NCI-H1694 (cell line): ENCODE results near the gene RNU1-4.
"Not testable (repeated sequence)": the region's sequence is repeated elsewhere in the genome, so short reads cannot be mapped to it uniquely, and the experiment has no call there.

ENCODE experiments used
- DNase-seq: peaks from one replicate; lab custom pipeline; 2025; lab: John Stamatoyannopoulos, UW

Gene RNU1-4

DNA sequence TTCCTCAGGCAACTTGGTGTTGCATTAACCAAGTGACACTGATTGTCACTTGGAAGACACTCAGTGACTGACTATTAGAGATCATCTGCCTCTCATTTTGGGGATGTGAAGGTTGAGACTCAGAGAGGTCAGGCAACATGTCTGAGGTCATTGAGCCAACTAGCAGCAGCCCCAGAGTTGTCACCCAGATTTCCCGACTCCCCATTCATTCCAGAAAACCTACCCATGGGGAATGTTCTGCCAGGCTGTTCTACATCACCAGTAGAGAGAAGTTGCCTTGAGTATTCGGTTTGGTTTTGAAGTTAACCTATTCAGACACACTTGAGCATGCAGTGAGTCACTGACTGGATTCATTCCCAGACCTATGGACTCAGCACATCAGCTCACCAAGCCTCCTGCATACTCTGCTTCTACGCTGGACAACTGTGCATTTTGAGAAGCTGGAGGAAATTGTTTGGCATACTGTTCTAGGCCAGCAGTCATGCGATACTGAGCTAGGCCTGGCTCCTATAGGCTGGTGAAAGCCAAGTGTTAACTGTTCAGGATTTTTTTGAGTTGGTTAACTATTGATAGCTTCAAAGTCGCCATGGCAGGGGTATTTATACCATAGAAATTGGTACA lies 29.9 kb downstream of the RNU1-4 start:
- not testable (repeated sequence) for DNase-seq

DNA sequence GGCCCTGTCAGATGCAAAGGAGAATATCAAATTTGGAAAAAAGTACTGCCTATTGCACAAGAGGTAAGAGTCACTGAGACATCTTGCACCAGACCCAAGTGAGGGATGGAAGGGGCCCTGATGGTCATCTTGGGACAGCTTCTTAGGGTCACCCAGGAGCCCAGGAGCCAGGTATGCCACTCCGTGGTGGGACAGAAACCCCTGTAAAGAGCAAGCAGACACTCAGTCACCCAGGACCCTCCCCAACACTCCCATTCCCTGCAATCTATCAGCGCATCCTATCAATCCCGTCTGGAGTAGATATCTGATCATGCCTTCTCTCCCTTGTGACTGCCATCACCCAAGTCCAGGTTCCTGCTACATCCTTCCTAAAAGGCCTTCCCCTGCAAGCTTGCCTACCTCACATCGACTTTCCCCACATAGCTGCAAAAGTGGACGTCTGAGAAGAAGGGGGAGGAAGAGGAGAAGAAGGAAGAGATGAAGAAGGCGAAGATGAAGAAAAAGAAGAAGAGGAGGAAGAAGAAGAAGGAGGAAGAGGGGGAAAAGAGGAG lies 30.7 kb downstream of the RNU1-4 start:
- DNase-seq, result not testable (repeated sequence)

DNA sequence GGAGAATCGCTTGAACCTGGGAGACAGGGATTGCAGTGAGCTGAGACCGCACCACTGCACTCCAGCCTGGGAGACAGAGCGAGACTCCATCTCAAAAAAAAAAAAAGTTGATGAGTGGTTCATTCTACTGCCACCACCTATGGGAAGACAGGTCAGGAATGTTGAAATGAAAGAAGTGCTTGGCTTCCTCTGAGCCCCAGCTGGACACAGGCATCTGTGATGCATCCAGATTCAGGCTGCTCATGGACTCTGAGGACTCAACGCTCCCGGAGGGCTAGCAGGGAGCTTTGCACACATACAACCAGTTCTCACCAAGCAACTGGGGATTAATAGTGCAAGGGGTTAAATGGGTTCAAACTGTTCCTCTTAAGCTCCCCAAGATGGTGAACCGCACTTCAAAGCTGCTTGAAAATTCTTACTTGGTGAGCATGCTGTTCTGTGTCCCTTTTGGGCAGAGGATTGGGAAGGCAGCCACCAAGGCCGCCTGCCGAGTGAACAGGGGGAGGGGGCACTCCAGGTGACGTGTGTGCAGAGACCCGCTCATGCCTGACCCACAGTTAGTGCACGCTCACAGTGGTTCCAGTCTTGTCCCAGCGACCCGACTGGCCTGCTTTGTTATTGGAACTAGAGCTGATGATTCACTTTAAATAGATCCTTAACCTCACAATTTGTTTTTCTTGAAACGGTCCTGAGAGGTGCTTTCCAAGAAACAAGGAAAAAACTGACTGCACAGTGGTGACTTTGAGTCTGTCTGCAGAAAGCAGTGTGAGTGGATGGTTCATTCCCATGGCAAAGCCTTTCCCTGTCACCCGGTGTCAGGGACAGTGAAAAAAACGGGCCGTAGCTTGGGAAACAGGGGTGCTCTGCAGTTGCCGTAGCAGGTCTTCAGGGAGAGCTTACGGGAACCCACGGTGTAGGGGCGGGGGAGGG lies 32.2 kb downstream of the RNU1-4 start:
- not testable (repeated sequence) for DNase-seq

DNA sequence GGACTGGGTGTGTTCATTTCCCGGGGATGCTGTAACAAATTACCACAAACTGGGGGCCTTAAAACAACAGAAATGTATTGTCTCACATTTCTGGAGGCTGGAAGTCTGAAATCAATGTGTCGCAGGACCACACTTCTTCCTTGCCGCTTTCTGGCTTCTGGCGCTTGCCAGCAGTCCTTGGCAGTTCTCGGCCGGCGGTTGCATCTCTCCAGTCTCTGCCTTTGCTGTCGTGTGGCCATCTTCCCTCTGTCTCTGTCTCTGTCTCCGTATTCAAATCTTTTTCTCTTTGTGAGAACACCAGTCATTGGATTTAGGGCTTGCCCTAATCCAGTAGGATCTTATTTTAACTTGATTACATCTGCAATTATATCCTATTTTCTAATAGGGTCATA lies 32.9 kb downstream of the RNU1-4 start:
- not testable (repeated sequence) for DNase-seq

DNA sequence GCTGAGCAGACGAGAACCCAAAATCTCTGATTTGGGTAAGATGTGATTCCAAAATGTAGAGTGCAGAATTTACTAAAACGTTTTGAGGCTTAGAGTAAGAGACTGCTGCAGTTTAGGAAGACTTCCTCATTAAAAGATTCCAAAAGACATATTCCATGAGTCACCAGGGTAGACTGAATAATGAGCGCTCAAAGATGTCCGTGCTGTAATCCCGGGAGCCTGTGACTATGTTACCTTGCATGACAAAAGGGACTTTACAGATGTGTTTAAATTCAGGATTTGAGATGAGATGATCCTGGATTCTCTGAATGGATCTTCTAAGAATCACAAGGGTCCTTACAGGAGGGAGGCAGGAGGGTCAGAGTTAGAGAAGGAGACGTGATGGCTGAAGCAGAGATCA lies 33.4 kb downstream of the RNU1-4 start:
- DNase-seq, result not testable (repeated sequence)

DNA sequence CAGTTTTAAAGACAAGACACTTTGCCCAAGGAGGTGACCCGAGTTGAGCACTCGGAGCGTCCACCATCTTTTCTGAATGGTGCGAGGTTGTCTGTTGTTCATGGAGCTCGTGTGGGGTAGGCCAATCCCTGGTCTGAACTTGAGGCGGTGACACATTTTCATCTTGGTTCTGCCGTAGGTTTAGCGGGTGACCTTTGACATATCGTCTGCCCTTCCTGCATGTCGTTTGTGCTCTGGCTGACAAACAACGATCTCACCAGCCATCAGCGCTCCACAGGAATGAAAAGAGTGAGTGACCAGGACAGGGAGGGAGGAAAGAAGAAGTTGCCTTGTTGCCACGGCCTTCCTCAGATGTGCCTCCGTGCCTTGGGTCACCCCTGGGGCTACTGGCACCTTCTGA lies 34.5 kb downstream of the RNU1-4 start:
- not testable (repeated sequence) for DNase-seq

DNA sequence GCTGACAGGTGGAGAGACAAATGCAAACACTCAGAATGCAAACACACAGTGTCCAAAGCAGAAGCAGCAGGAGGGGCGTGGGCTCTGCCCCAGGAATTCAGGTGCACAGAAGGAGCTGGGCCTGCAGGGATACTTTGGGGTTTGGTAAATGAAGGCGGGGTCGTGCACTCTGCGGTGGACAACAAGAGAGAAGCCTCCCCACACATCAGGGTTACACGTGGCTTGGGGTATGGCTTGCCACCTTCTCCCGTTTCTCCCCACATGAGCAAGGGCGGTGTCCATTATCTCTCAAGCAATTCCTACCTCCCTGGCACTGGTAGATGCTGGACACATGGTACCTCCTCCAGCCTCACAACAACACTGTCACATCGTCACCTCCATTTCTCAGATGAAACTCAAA lies 35.0 kb downstream of the RNU1-4 start:
- DNase-seq, result not testable (repeated sequence)

DNA sequence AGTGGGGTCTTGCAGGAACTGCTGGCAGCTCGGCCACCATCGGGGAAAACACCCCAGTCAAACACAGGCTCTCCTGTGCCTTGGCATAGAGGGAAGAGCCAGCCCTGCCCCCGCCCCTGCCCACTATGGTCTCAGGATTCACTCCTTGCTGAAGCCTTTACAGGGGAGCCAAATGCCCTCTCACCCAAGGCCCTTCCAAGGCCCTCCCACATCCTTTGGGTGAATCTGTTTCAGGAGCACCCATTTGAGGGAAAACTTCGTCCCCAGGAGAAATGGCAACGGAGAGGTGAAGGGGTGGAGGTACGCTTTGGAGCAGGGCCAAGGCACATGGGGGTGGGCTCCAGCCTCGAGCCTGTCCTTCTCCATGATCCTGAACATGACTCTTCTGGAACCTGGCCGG lies 35.9 kb downstream of the RNU1-4 start:
- not testable (repeated sequence) for DNase-seq

DNA sequence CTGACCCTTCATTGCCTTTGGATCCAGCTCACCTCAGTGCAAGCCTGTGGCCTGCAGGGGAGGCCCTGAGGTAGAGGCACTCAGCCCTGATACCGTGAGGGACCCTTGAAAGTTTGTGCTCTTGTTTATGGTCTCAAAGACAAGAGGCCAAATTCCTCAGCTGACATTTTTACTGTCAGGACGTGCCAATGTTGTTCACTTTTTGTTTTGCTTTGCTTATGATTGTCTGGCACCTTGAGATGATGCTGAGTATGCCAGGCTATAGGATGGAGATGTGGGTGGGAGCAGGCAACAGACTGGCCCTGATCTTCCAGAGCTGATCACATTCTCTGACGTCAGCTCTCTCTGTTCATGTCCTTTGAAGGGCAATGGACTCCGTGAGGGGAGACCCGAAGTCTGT lies 36.5 kb downstream of the RNU1-4 start:
- not testable (repeated sequence) for DNase-seq

DNA sequence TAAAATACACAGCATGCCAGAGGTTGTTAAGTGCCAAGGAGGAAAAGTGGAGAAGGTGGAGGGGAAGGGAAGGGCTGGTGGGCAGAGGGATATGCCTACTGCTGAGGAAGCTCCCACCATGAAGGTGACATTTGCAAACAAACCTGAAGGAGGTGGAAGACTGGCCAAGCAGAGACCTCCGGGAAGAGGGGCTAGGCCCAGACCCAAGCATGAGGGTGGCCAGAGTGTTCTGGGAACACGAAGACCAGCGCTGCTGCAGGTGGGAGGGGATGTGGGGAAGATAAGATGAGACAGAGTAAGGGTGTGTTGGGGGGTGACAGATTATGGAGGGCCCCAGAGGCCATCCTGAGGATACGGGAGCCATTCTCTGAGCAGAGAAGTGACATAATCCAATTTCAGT lies 37.5 kb downstream of the RNU1-4 start:
- DNase-seq, result not testable (repeated sequence)

DNA sequence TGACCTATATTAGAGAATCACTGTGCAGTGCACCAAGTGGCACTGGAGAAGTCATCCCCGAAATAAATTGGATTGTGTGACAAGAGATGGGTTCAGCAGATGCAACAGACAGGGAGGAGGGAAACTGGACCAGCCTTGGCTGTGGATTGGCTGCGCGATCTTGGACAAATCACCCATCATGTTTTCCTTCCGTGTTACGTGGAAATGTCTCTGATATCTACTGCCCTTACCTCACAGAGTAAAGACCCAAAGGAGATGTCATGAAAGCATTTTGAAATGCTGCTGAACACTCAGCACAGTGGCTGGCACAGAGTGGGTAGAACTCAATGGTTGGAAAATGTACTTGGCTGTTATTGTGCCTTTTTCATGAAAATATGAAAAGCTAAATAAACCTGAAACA lies 39.2 kb downstream of the RNU1-4 start:
- DNase-seq, result not testable (repeated sequence)

DNA sequence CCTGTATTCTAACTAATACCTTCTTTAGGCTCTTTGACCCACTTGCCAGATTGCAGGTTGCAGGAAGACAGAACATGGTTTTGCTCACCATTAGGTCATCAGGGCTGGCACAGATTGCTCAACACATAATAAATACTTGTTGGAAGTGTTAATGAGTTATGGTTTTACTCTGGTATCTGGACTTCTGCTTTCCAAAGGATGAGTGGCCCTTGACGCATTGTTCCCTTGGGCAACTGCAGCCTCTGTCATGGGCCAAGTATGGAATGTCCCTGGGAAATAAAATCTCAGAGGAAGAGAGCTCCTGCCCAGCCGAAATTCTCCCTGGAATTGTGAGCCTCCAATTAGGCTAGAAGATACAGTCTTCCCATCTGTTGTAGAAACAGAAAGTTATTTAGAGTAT lies 40.7 kb downstream of the RNU1-4 start:
- not testable (repeated sequence) for DNase-seq

DNA sequence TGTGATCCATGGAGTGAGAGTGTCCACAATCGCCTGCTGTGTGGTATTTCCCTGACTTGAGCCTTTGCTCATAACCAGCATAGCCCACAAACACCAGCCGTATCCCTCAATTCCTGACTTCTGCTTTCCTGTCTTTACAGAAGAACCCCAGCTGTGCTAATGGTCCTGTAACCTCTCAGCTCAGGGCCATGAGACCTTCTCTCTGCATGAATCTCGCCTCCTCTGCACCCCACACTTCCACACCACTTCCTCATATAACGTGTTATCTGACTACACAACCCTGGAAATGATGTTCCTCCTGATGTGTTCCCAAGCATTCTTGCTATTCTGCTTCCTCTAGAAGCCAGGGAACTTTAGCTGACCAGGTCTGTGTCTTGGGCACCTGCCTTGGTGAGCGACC lies 41.3 kb downstream of the RNU1-4 start:
- not testable (repeated sequence) for DNase-seq

DNA sequence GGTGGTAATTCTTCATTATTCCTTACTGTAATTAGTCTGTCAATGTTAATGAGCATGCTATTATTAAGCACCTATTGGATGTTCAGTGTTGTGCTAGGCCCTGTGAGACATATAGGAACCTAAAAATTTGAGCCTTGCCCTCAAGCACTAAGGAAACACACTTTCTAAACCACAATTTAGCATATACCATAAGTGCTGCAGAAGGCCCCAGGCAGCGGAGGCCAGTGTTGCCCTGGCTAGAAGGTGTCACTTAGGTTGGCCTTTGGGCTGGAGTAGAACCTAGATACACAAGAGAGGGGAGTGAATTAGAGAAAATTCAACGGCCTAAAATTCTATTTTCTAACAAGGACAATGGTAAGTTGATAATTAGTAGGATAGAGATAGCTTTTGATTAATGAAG lies 44.6 kb downstream of the RNU1-4 start:
- DNase-seq, result not testable (repeated sequence)

DNA sequence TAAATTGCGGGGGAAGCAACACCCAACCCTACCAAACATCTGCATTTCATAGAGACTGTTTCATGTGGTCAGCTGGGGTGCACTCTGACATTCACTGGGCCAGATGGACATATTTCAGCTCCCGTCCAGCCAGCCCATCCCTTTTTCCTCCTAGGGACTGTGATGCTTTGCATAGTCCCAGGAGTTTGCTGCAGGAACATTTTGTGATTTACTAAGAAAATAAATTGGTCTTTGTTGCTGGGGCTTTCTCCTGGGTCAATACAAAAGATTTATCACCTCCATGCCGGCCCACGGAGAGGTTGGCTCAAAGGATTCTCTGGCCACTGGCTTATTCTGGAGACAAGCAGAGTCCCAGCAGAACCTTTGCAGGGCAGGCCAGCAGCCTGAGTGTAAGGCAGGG lies 46.0 kb downstream of the RNU1-4 start:
- not testable (repeated sequence) for DNase-seq

DNA sequence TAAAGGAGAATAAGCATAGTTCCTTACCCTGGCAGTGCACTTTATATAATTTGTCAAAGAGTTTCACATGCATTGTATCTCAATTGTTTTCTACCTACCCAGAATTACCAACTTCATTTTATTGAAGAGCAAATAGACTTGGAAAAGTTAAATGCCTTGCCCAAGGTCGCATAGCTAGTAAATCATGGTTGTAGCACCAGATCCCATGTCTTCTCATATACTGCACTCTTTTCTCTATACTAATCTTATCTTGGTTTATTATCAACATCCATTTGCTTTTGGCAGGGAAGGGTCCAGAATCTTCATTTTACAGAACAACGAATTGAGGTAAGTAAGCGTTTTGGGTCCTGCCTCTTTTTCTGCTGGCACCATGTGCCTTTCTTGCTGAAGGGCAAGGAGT lies 46.9 kb downstream of the RNU1-4 start:
- DNase-seq, result not testable (repeated sequence)

DNA sequence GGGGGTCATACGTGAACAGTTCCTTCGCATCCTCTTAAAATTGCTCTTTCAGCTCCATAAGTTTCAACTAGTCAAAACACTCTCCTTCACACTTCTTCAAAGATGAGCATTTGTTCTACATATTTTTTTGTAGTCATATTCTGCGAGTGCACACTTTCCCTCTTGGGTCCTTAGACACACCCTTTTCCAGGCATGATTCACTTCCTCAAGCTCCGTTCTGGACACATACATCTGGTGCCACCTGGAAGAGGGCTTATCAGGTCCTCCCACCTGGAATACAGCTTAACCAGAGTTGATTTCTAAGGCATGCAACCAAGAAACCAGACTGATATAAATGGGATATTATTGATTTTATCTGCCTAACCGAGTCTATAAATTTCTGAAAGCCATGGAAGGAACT lies 47.4 kb downstream of the RNU1-4 start:
- not testable (repeated sequence) for DNase-seq
